HepG2 (cell line): Measurements from ENCODE around the gene TMEM44. TPM values are rescaled to one million over a fixed set of nuclear protein-coding genes. Genes with fewer than 3 reads are reported as not detected.

Experiments
- BRD4 ChIP-seq: sonication (generic); formaldehyde crosslinking; IDR thresholded peaks from 2 replicates; pipeline ENCODE4 v1.4.0; 2020; ENCODE audit warnings: missing genetic modification reagents
- FOXO4 ChIP-seq: sonication (generic); formaldehyde crosslinking; conservative IDR thresholded peaks from 2 replicates; pipeline ENCODE4 v1.8.1; 2023; ENCODE audit warnings: missing genetic modification reagents
- HNF4A ChIP-seq: sonication (generic); formaldehyde crosslinking; IDR thresholded peaks from 2 replicates; pipeline ENCODE4 v1.4.0; 2020; ENCODE audit warnings: missing genetic modification reagents
- KDM5B ChIP-seq: sonication (generic); formaldehyde crosslinking; IDR thresholded peaks from 2 replicates; pipeline ENCODE4 v1.4.0; 2020; ENCODE audit warnings: missing genetic modification reagents, mild to moderate bottlenecking, borderline replicate concordance
- NR2C2 ChIP-seq: sonication (generic); formaldehyde crosslinking; IDR thresholded peaks from 2 replicates; pipeline ENCODE4 v1.4.0; 2020; ENCODE audit warnings: missing genetic modification reagents, mild to moderate bottlenecking, moderate library complexity, borderline replicate concordance
- PRMT3 ChIP-seq: sonication (generic); formaldehyde crosslinking; IDR thresholded peaks from 2 replicates; pipeline ENCODE4 v1.8.1; 2022; ENCODE audit warnings: low read depth, mild to moderate bottlenecking, moderate library complexity, missing genetic modification reagents, borderline replicate concordance
- SOX13 ChIP-seq, 3 experiments: fragments of 450-650 bp in 1 of 3; sonication (generic) in 1 of 3; formaldehyde crosslinking in 1 of 3; IDR thresholded peaks in 2 of 3; conservative IDR thresholded peaks in 1 of 3; 2 replicates each; pipeline versions ENCODE4 v1.5.0 to v1.6.1; 2016 to 2020; ENCODE audit warnings: antibody characterized with exemption in 1 of 3, mild to moderate bottlenecking in 1 of 3, missing compliant biosample characterization in 1 of 3, missing genetic modification reagents in 1 of 3, moderate library complexity in 1 of 3
- USF2 ChIP-seq, 2 experiments: sonication (generic) in 1 of 2; formaldehyde crosslinking in 1 of 2; IDR thresholded peaks; 2 replicates each; pipeline versions ENCODE4 v1.5.1 to v1.6.1; 2011 to 2020; ENCODE audit warnings: borderline replicate concordance in 1 of 2, low read depth in 1 of 2, low read length in 1 of 2, mild to moderate bottlenecking in 1 of 2, missing genetic modification reagents in 1 of 2, moderate library complexity in 1 of 2
- ZBTB7B ChIP-seq: sonication (generic); formaldehyde crosslinking; IDR thresholded peaks from 2 replicates; pipeline ENCODE4 v1.4.0; 2020; ENCODE audit warnings: missing genetic modification reagents
- ZNF543 ChIP-seq: sonication (generic); formaldehyde crosslinking; IDR thresholded peaks from 2 replicates; pipeline ENCODE4 v1.4.0; 2020; ENCODE audit warnings: mild to moderate bottlenecking, missing genetic modification reagents
- ZNF556 ChIP-seq: sonication (generic); formaldehyde crosslinking; IDR thresholded peaks from 2 replicates; pipeline ENCODE4 v1.4.0; 2020; ENCODE audit warnings: mild to moderate bottlenecking, missing genetic modification reagents, borderline replicate concordance
- ZNF570 ChIP-seq: sonication (generic); formaldehyde crosslinking; IDR thresholded peaks from 2 replicates; pipeline ENCODE4 v1.4.0; 2020; ENCODE audit warnings: mild to moderate bottlenecking, missing genetic modification reagents, borderline replicate concordance
- ZNF713 ChIP-seq: sonication (generic); formaldehyde crosslinking; IDR thresholded peaks from 2 replicates; pipeline ENCODE4 v1.4.0; 2020; ENCODE audit warnings: mild to moderate bottlenecking, missing genetic modification reagents
- ZNF878 ChIP-seq: sonication (generic); formaldehyde crosslinking; IDR thresholded peaks from 2 replicates; pipeline ENCODE4 v1.8.1; 2023; ENCODE audit warnings: mild to moderate bottlenecking, missing genetic modification reagents, moderate library complexity
- polyA plus RNA-seq, 8 experiments: library from polyadenylated mRNA; depleted of rRNA in 3 of 8; stranded (reverse) in 7 of 8; unstranded in 1 of 8; fragments of >200 nt; fragmentation: Illumina TruSeq in 4 of 8; extraction: Trizol in 4 of 8; gene quantifications; 2 replicates each; pipeline versions ENCODE4 v1.2.1 to v1.2.3, GENCODE V29; 2011 to 2016; ENCODE audit warnings: low read depth in 4 of 8, missing spikeins in 1 of 8, mixed read lengths in 1 of 8; ENCODE audit not compliant: insufficient read depth in 1 of 8
- total RNA-seq, 5 experiments: library from RNA; depleted of rRNA; stranded (reverse); fragments of >200 nt; fragmentation: Illumina TruSeq; extraction: Trizol; gene quantifications; 2 replicates each; pipeline ENCODE4 v1.2.3, GENCODE V29; 2016; ENCODE audit warnings: low read depth in 1 of 5
- TF ChIP-seq, protein P1 (sequence below): IDR thresholded peaks from 2 replicates; pipeline ENCODE4 v1.6.1; 2016; ENCODE audit warnings: missing biosample characterization, missing genetic modification reagents, low read depth
- TF ChIP-seq, protein P2 (sequence below): sonication (generic); formaldehyde crosslinking; IDR thresholded peaks from 2 replicates; pipeline ENCODE4 v1.5.1; 2020; ENCODE audit warnings: missing genetic modification reagents, mild to moderate bottlenecking, borderline replicate concordance
- TF ChIP-seq, protein P3 (sequence below): sonication (generic); formaldehyde crosslinking; IDR thresholded peaks from 2 replicates; pipeline ENCODE4 v1.4.0; 2020; ENCODE audit warnings: missing genetic modification reagents, borderline replicate concordance

The TMEM44 gene
- total and polyA plus RNA-seq, 2 of the 13 experiments (the other 11 are each of a cell fraction or from before 2014, with no cell fraction given) = 7.3 to 13.8 TPM

DNA sequence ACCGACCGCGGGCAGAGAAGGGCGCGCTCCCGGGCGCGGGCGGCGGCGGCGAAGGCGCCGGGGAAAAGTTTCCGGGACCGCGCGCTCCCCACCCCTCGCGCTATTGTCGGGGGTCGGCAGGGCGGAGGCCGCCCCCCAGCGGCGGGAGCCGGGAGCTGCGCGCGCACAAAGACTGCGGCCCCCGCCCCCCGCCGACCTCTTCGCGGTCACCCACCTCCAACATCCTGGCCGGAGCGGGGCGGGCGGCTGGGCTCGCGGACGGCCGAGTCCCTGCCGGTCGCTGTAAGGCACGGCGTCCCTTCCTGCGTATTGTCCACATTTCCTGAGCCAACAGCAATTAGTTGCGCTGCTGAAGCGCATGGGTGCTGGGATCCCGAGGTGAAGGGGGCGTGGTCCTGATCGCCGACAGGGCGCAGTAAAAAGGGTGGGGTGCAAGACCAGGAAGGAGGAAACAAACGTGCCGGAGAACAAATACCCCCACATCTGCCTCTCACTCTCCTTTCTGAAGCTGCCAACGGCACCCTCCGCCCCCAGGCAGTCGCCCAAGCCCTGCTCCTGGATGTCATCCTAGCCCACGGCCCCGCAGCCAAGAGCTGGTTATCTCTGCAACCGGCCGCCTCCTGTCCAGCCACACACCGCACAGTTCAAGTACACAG lies at the start of gene TMEM44 (continued):
- no peak for TF ChIP-seq FOXO4 (CRISPR knock-in tag)
- peak; percentile 71; the same call in 1 of the 2 replicates for TF ChIP-seq NR2C2 (CRISPR knock-in tag)
- TF ChIP-seq, protein P1, sequence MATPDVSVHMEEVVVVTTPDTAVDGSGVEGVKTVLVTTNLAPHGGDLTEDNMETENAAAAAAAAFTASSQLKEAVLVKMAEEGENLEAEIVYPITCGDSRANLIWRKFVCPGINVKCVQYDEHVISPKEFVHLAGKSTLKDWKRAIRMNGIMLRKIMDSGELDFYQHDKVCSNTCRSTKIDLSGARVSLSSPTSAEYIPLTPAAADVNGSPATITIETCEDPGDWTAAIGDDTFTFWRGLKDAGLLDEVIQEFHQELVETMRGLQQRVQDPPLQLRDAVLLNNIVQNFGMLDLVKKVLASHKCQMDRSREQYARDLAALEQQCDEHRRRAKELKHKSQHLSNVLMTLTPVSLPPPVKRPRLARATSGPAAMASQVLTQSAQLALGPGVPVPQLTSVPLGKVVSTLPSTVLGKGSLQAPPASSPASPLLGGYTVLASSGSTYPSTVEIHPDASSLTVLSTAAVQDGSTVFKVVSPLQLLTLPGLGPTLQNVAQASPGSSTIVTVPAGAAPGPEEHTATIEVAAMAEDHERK = no peak
- no peak for TF ChIP-seq BRD4 (CRISPR knock-in tag)
- no peak for TF ChIP-seq USF2 (IDR thresholded peaks at IDR 0.05; ENCODE audit: low read depth, low read length)
- TF ChIP-seq USF2 (CRISPR knock-in tag; IDR thresholded peaks at IDR 0.05; ENCODE audit: borderline replicate concordance) = no peak
- TF ChIP-seq, protein P2, sequence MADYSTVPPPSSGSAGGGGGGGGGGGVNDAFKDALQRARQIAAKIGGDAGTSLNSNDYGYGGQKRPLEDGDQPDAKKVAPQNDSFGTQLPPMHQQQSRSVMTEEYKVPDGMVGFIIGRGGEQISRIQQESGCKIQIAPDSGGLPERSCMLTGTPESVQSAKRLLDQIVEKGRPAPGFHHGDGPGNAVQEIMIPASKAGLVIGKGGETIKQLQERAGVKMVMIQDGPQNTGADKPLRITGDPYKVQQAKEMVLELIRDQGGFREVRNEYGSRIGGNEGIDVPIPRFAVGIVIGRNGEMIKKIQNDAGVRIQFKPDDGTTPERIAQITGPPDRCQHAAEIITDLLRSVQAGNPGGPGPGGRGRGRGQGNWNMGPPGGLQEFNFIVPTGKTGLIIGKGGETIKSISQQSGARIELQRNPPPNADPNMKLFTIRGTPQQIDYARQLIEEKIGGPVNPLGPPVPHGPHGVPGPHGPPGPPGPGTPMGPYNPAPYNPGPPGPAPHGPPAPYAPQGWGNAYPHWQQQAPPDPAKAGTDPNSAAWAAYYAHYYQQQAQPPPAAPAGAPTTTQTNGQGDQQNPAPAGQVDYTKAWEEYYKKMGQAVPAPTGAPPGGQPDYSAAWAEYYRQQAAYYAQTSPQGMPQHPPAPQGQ (CRISPR knock-in tag) = no peak
- TF ChIP-seq PRMT3 (CRISPR knock-in tag) = peak; percentile 32; the same call in 1 of the 2 replicates
- TF ChIP-seq ZNF713 (CRISPR knock-in tag) = no peak; the same call in 1 of the 2 replicates
- TF ChIP-seq, protein P3, sequence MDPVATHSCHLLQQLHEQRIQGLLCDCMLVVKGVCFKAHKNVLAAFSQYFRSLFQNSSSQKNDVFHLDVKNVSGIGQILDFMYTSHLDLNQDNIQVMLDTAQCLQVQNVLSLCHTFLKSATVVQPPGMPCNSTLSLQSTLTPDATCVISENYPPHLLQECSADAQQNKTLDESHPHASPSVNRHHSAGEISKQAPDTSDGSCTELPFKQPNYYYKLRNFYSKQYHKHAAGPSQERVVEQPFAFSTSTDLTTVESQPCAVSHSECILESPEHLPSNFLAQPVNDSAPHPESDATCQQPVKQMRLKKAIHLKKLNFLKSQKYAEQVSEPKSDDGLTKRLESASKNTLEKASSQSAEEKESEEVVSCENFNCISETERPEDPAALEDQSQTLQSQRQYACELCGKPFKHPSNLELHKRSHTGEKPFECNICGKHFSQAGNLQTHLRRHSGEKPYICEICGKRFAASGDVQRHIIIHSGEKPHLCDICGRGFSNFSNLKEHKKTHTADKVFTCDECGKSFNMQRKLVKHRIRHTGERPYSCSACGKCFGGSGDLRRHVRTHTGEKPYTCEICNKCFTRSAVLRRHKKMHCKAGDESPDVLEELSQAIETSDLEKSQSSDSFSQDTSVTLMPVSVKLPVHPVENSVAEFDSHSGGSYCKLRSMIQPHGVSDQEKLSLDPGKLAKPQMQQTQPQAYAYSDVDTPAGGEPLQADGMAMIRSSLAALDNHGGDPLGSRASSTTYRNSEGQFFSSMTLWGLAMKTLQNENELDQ (CRISPR knock-in tag) = no peak
- TF ChIP-seq ZNF556 = peak; percentile 91
- TF ChIP-seq HNF4A (CRISPR knock-in tag) = 0 out of 2 replicates have a peak, but pooled peaks have one; percentile 8
- TF ChIP-seq ZBTB7B = peak; percentile 81; the same call in 1 of the 2 replicates
- no peak for TF ChIP-seq ZNF878
- TF ChIP-seq SOX13 (IDR thresholded peaks at IDR 0.05) = no peak
- TF ChIP-seq SOX13 (CRISPR knock-in tag; conservative IDR thresholded peaks at IDR 0.05 in 1 of 2, IDR thresholded peaks at IDR 0.05 in 1 of 2) = peak in 1 of 2 experiments; percentile 58; a peak in 1 of 4 replicates
- peak; percentile 67; the same call in 1 of the 2 replicates for TF ChIP-seq ZNF543 (CRISPR knock-in tag)
- no peak; the same call in 1 of the 2 replicates for TF ChIP-seq KDM5B (CRISPR knock-in tag)
- TF ChIP-seq ZNF570 = no peak
